Measurements from ENCODE around the gene GUCY1B1. TPM values are rescaled to one million over a fixed set of nuclear protein-coding genes. Genes with fewer than 3 reads are reported as not detected.

The GUCY1B1 gene
- total RNA-seq, 1 donor from 2014 or later = 0.22 TPM

DNA sequence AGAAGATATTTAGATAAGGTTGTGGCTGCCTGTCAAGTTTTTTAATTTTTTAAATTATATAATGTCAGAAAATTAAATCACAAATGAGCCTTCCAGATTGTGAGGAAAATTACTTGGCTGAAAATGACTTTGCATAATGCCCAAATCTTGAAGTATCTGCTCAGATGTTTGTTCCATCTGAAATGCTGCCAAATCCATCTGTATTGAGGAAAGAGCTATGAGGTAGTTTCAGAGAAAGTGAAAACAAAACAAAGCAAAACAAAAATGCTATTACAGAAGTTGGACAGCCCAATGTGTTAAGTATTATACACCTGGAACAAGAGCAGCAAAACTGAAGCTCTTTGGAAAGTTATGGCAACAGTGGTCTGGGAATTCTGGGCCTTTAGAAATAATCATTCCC is 23.3 kb upstream of the GUCY1B1 start:
- CTCF ChIA-PET = no interaction called here
- Mint-ChIP-seq H3K27me3 (no peaks in the 10 kb centered on the region), H3K9me3 (no peaks in the 10 kb centered on the region), H3K27ac (no peak overlapping the region), H3K4me1 (no peaks in the 10 kb centered on the region), H3K4me3 (no peak overlapping the region), H3K36me3 (ENCODE audit: low read depth) (no peaks in the 10 kb centered on the region)
- ATAC-seq (ENCODE audit: low read depth) (no peak), DNase-seq (no peak)
- TF ChIP-seq, protein P1, sequence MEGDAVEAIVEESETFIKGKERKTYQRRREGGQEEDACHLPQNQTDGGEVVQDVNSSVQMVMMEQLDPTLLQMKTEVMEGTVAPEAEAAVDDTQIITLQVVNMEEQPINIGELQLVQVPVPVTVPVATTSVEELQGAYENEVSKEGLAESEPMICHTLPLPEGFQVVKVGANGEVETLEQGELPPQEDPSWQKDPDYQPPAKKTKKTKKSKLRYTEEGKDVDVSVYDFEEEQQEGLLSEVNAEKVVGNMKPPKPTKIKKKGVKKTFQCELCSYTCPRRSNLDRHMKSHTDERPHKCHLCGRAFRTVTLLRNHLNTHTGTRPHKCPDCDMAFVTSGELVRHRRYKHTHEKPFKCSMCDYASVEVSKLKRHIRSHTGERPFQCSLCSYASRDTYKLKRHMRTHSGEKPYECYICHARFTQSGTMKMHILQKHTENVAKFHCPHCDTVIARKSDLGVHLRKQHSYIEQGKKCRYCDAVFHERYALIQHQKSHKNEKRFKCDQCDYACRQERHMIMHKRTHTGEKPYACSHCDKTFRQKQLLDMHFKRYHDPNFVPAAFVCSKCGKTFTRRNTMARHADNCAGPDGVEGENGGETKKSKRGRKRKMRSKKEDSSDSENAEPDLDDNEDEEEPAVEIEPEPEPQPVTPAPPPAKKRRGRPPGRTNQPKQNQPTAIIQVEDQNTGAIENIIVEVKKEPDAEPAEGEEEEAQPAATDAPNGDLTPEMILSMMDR (IDR thresholded peaks at IDR 0.05) = no peak
- POLR2A ChIA-PET = no interaction called here
- intact Hi-C loops (cut with micrococcal nuclease) = no loop called here

DNA sequence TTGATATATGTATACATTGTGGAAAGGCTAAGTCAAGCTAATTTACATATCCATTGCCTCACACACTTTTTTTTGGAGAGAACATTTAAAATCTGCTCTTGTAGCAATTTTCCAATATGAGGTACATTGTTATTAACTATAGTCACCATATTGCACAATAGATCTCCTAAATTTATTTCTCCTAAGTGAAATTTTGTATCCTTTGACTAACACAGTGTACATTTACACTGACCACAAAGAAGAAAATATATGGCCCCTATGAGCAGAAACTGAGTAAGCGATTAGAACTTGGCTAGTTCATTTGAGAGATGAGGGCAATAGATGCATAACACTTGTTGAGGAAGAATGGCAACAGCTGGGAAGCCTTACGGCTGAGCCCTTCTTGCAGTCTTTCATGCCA is 20.3 kb upstream of the GUCY1B1 start:
- Mint-ChIP-seq H3K4me3 (no peak overlapping the region), H3K36me3 (ENCODE audit: low read depth) (no peaks in the 10 kb centered on the region)

GRCh38 chr4:155741546-155741945 is 17.3 kb upstream of the GUCY1B1 start:
- Mint-ChIP-seq H3K27me3 (no peaks in the 10 kb centered on the region), H3K36me3 (ENCODE audit: low read depth) (no peaks in the 10 kb centered on the region), H3K4me3 (no peak overlapping the region), H3K9me3 (no peaks in the 10 kb centered on the region), H3K4me1 (no peaks in the 10 kb centered on the region), H3K27ac (no peak overlapping the region)
- POLR2A ChIA-PET = no interaction called here
- TF ChIP-seq, protein P1 (IDR thresholded peaks at IDR 0.05) = no peak
- ATAC-seq (ENCODE audit: low read depth) = no peak
- intact Hi-C loops (cut with micrococcal nuclease) = no loop called here
- CTCF ChIA-PET = no interaction called here
- DNase-seq = no peak

More for the DNA sequence above, 20.3 kb upstream of the GUCY1B1 start:
- ChIA-PET POLR2A (no interaction called here), CTCF (no interaction called here)
- H3K4me1 Mint-ChIP-seq = no peaks in the 10 kb centered on the region
- no peaks in the 10 kb centered on the region for H3K9me3 Mint-ChIP-seq
- intact Hi-C loops (cut with micrococcal nuclease) = no loop called here
- ATAC-seq (ENCODE audit: low read depth) = no peak
- H3K27me3 Mint-ChIP-seq = no peaks in the 10 kb centered on the region
- TF ChIP-seq, protein P1 (IDR thresholded peaks at IDR 0.05) = no peak
- no peak overlapping the region for H3K27ac Mint-ChIP-seq
- no peak for DNase-seq

- POLR2A ChIA-PET = no interaction called here
Observed at GRCh38 chr4:155742310-155743015, 16.4 kb upstream of the GUCY1B1 start.

DNA sequence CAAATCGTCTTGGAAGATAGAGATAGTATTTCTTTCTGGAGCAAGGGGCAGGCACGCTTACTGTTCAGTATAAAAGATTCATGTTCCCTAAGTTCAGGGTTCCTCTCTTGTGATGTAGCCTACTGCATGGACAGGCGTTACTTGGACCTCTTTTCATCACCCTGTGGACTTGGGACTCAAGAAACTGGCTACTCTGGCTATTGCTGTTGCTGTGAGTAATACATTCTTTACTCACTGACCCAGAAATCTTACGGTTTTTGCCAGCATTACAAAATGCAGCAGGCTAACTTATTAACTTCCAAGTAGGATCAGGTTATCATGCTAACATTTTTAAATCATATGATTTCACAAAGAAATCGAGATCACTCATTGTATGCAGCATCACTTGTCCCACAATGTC is 12.8 kb upstream of the GUCY1B1 start:
- ChIA-PET CTCF (no interaction called here), POLR2A (no interaction called here)
- Mint-ChIP-seq H3K27ac (no peak overlapping the region), H3K27me3 (no peaks in the 10 kb centered on the region), H3K4me3 (no peak overlapping the region), H3K4me1 (no peaks in the 10 kb centered on the region), H3K9me3 (no peaks in the 10 kb centered on the region), H3K36me3 (ENCODE audit: low read depth) (no peaks in the 10 kb centered on the region)
- TF ChIP-seq, protein P1 (IDR thresholded peaks at IDR 0.05) = no peak
- DNase-seq (no peak), ATAC-seq (ENCODE audit: low read depth) (no peak)
- intact Hi-C loops (cut with micrococcal nuclease) = no loop called here

More at GRCh38 chr4:155742310-155743015, 16.4 kb upstream of the GUCY1B1 start:
- ATAC-seq (ENCODE audit: low read depth) (no peak), DNase-seq (no peak)
- H3K4me3 Mint-ChIP-seq = no peak overlapping the region
- TF ChIP-seq, protein P1 (IDR thresholded peaks at IDR 0.05) = no peak
- CTCF ChIA-PET = no interaction called here
- no peaks in the 10 kb centered on the region for H3K36me3 Mint-ChIP-seq (ENCODE audit: low read depth)
- intact Hi-C loops (cut with micrococcal nuclease) = no loop called here
- no peaks in the 10 kb centered on the region for H3K27me3 Mint-ChIP-seq
- H3K4me1 Mint-ChIP-seq = no peaks in the 10 kb centered on the region
- H3K27ac Mint-ChIP-seq = no peak overlapping the region
- no peaks in the 10 kb centered on the region for H3K9me3 Mint-ChIP-seq

All from activated B cell treated with CpG ODN at 0.5 μM for 24 hours (primary cell).